ENCODE data around the gene PILRB.
"Not testable (repeated sequence)": the region's sequence is repeated elsewhere in the genome, so short reads cannot be mapped to it uniquely, and the experiment has no call there.

The PILRB gene
- long read RNA-seq, donor 1, transcript PILRB-213 (4 exons, 993 nt) = major isoform, 6 of 6 reads
- long read RNA-seq, donor 1, partial matches to known transcripts = 0 of 6 reads
- long read RNA-seq, donor 1, other reads (novel, unspliced or antisense) = 0 of 6 reads
- long read RNA-seq, donor 2, partial matches to known transcripts = 0 of 1 reads
- long read RNA-seq, donor 2, other reads (novel, unspliced or antisense) = 0 of 1 reads
- long read RNA-seq, donor 3 = 0 reads
- long read RNA-seq, donor 4, partial matches to known transcripts = 0 of 2 reads
- long read RNA-seq, donor 4, other reads (novel, unspliced or antisense) = 0 of 2 reads
- long read RNA-seq, donor 5, partial matches to known transcripts = 0 of 2 reads
- long read RNA-seq, donor 5, other reads (novel, unspliced or antisense) = 0 of 2 reads
- long read RNA-seq, donor 6, partial matches to known transcripts = 0 of 1 reads
- long read RNA-seq, donor 6, other reads (novel, unspliced or antisense) = 0 of 1 reads
- long read RNA-seq, donor 7, partial matches to known transcripts = 0 of 2 reads
- long read RNA-seq, donor 7, other reads (novel, unspliced or antisense) = 0 of 2 reads
- long read RNA-seq, donor 8 = 0 reads

GRCh38 chr7:100358027-100358856 lies at the start of gene PILRB:
TSS of gene PILRB (plus strand) at chr7:100358117. CDS start at chr7:100358303, 186 bp downstream.
- DNase-seq = no peak

DNA sequence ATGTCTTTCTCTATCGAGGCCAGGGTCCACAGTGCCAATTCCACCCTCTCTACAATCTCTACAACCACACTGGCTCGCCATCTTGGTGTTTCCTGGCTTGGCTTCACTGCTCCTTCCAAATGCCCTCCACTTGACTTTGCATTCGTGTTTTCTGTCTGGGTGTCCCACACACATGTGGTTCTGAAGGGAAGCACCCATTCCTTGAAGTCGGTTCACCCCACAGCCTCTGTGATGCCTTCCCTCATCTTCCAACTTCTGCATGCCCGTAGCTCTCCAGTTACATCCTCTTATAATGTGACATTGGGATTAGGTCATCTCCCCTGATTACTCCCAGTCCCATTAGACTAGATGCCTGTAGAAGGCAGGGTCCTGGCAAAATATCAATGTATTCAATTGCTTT lies 39.6 kb upstream of the PILRB start:
- DNase-seq = not testable (repeated sequence)

DNA sequence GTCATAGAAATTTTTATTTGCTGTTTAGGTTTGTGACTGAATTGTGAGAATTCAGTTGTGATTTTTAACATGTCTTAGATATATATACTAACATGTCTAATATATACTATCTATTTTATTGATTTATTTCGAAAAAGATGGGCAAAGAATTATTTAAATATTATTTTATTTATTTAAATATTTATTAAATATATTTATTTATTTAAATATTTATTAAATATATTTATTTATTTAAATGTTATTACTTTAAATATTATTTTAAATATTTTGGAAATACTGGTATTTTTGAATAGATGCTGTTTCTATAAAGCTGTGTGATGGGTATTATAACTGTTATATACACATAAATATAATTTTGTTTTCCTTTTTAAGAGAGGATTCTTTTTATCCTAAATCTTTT lies 36.3 kb upstream of the PILRB start:
- not testable (repeated sequence) for DNase-seq

- not testable (repeated sequence) for DNase-seq
These were observed 33.7 kb upstream of the PILRB start for GRCh38 chr7:100324194-100324593.

GRCh38 chr7:100325671-100326070 lies 32.2 kb upstream of the PILRB start:
- DNase-seq = not testable (repeated sequence)

DNA sequence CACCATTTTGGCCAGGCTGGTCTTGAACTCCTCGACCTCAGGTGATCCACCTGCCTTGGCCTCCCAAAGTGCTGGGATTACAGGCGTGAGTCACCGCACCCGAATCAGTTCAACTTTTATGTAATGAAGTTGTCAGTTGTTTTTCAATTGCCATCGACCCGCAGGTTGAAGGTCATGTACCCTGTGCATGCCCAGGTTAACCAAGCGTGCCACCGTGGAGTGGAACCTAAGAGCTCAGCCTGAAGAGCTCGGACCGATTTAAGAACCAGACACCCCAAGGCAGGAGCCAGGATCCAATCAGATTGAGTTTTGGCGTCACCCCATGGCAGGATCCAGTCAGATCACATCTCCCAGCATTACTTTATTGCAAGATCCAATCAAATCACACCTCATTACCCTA lies 31.0 kb upstream of the PILRB start:
- DNase-seq = not testable (repeated sequence)

DNA sequence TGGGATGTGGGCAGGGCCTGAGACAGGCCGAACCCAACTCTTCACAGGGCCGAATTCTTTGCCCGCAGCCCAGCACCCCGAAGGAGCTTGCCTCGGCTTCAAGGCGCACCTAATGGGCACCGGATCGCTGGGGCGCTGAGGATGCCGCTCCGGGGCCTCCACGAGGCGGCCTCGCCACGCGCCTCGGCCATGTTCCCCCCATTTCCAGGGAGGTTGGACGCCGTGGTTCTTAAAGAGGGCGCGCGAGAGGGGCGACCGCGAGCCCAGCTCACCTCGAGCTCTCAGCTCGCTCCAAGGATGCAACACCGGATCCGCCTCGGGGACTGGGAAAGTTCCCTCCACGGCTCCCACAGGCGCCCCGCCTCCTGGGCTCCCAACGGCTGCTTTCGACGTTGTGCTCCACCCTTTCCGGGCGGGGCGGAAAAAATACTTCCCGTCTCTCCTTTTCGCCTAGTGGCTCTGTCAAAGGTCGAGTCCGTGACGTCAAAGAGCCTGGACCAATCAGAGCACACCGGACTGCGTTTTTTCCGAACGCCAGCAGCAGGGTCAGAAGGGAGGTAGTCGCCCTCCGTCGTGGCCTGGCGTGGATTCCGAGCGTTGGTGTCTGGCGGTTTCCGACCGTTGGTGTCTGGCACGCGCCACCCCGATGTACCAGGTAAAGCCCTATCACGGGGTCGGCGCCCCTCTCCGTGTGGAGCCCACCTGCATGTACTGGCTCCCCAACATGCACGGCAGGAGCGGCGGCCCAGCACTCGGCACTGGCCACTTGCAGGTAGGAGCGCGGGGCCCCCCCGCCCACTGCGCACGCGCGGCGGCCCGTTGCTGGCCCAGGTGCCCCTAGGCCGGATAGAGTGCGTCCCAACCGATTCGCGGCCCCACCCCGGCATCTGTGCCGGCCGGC lies 22.1 kb upstream of the PILRB start:
- DNase-seq = peak; percentile 99

DNA sequence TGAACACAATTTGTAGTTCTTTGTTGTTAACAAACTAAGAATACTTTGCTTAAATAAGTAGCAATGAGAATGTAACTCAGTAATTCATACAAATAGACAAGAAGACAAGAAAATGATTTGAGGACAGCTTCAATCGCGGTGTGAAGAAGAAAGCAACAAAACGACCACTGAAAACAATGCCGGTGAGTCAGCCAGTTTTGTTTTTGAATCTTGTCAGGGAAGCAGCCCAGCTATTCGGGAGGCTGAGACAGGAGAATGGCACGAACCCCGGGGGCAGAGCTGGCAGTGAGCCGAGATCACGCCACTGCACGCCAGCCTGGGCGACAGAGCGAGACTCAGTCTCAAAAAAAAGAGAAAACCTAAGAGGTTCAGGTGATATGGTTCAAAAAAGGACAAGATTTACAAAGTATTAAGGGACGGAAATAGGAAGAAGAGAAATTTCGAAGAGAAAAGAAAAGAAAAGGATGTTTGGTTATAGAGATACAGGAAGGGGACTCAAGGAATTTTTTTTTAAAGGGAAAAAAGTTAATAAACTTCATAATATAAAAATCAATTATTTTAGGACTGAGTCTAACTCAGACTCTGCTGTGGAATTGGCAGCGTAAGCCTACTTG lies 19.7 kb upstream of the PILRB start:
- DNase-seq = not testable (repeated sequence)

GRCh38 chr7:100341286-100341685 lies 16.6 kb upstream of the PILRB start:
- DNase-seq = not testable (repeated sequence)

DNA sequence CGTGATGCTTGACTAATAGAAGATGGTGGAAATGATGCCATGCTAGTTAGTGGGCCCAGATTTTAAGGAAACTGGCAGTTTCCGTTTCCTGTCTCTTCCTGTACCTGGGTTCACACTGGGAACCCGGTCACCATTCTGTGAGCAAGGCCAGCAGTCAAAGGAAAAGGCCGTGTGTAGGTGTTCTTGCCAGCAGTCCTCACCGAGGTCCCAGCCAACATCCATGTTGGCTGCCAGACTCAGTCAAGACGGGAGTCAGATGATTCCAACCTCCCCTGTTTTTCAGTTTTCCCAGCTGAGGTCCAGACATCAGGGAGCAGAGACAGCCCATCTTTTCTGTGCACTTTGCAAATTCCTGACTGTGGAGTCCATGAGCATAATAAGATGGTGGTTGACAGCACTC lies 15.2 kb upstream of the PILRB start:
- DNase-seq = no peak

DNA sequence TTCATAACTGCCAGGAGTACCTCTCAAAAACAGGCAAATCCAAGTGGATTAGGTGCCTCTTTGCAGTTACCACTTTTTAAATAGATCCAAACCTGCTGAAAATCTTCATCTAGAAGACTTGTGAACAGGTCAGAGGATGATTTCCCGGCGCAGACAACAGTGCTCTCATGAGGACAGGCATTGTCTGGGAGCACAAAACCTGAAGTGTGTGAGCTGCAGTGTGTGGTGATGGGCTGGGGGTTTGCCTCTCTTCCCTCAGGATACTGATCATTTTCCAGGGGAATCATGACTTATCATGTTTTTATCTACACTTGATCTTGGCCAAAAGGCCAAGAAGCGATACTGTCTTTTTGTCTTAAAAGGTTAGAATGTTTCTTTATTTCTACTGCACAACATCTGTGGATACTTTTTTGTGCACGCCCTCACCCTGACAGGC lies 13.8 kb upstream of the PILRB start:
- DNase-seq = not testable (repeated sequence)

GRCh38 chr7:100344560-100345287 lies 13.2 kb upstream of the PILRB start:
- DNase-seq = peak; percentile 41

GRCh38 chr7:100345288-100345672 lies 12.6 kb upstream of the PILRB start:
- DNase-seq = not testable (repeated sequence)

DNA sequence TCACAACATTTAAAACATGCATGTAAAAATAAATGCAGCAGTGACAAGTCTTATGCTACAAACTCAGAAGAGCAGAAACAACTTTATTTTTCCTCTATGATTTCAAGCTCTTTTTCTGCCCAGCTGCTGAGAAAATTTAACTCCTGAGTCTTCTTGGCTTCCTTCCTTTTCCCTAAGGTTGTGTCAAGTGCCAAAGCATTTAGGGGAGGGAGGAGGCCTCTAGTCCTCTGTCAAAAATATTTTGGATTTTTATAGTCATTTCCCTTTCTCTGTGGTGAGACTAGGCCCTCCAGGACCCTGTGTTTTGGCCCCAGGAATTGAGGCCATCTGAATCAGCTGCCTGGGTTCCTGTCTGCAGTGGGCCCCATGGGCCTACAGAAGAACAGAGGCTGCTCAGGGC lies 11.0 kb upstream of the PILRB start:
- no peak for DNase-seq

DNA sequence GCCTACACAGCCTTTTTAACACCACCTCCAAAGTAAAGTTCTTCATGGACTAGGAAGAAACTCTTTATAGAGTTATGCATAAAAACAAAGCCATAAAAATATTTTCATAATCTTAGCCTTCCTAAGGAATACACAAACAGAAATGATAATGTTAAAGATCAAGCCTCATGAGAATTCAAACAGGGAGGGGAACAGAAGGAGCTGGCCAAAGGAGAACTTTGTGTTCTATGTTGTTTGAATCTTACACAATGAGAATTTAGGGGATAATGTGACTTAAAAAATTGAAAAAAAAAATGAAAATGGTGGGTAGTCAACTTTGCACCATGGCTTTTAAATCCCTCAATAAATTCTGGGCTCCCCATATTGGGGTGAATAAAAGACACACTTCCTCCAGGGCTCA lies 9.1 kb upstream of the PILRB start:
- no peak for DNase-seq

DNA sequence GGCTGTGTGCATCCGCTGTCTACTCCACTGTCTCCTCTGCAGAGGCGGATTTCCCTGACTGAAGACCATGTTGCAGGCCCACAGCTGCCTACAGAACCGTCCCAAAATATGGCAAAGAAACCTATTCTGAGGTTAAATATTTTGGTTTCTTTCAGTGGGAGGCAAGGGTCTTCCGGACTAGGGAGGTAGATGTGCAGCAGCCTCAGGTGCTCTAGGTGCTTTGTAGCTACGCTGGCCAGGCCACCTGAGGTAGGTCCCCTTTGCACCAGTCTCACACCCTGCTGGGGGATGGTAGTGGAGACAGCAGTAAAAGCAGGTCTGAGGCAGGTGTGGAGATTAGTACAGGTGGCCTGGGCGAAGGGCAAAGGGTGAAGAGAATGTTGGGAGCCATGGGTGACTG lies 8.2 kb upstream of the PILRB start:
- no peak for DNase-seq

GRCh38 chr7:100351657-100352058 lies 6.3 kb upstream of the PILRB start:
- no peak for DNase-seq

DNA sequence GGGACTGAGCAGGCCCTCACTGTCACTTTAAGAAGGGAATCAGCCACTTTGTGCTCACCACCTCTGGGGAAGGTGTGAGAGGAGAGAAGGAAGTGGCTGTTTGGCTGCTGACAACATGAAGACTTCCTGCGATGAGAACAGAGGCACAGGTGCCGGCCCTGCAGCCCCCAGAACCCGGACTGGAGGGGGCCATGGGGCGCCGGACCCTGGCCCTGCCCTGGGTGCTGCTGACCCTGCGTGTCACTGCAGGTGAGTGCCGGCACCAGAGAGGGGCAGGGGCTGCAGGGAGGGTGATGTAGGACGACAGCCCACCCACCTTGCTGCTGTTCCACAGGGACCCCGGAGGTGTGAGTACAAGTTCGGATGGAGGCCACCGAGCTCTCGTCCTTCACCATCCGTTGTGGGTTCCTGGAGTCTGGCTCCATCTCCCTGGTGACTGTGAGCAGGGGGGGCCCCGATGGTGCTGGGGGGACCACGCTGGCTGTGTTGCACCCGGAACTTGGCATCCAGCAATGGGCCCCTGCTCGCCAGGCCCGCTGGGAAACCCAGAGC lies 5.6 kb upstream of the PILRB start:
- not testable (repeated sequence) for DNase-seq

GRCh38 chr7:100352984-100353684 lies 4.8 kb upstream of the PILRB start:
- no peak for DNase-seq

Measured in right kidney (tissue), 9 donors.